ENCODE data around the gene GUCD1.

Gene GUCD1

DNA sequence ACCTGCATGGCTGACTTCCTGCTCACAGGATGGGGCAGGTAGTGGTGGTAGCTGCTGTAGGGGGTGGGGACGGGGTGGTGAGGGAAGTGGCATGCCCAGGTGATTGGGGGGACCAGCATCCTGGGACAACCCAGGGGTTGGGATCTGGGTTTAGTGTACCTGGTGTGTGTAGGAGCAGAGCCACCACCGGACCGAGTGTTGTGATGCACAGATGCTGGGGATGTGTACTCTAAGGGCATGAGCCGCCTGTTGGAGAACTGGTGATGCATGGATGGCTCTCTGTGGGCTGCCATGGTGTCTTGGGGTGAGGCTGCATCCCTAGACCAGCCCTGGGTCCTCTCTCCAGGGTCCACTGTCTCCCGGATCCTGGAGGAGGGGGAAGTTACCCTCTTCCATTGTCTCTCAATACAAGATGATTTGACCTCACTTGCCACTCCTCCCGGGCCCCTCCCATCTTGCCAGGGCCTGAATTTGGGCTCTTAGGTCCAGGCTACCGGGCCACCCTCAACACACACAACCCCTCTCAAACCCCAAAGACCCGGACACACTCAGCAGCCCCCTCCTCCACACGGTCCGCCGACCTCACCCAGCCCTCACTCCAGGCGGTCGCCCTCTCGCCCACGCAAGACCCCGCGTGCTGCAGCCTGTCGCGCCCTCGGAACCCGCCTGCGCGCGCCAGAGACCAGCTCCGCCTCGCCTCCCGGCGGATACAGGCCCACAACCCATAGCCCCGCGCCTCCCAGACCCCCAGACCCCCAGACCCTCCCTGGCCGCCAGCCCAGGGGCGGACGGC is 37.3 kb upstream of the GUCD1 start:
- no peak overlapping the region for H4K5ac ChIP-seq (ENCODE audit: low read length)
- no peak overlapping the region for H2BK5ac ChIP-seq (ENCODE audit: low read length)
- peak; percentile 64 for DNase-seq
- peak overlapping the region; percentile 74 for H3K4ac ChIP-seq (ENCODE audit: low read depth, low read length)
- H2BK15ac ChIP-seq (replicated peaks; ENCODE audit: low read depth): no peak overlapping the region
- H4K8ac ChIP-seq (ENCODE audit: low read depth, low read length): no peak overlapping the region
- H3K36me3 ChIP-seq (ENCODE audit: control insufficient read depth, insufficient read depth, low read length): no peaks in the 10 kb centered on the region
- peak overlapping the region; percentile 89 for H3K23ac ChIP-seq (ENCODE audit: low read length)
- no peak overlapping the region for H2BK120ac ChIP-seq (ENCODE audit: low read depth, low read length)
- H3K4me3 ChIP-seq (ENCODE audit: low read length): peak overlapping the region; percentile 72
- H3K79me2 ChIP-seq (ENCODE audit: control insufficient read depth, insufficient read depth, low read length): no peaks in the 10 kb centered on the region
- H2AK5ac ChIP-seq (ENCODE audit: low read length): no peak overlapping the region
- peaks cover 3% of the 10 kb centered on the region for H3K4me1 ChIP-seq (ENCODE audit: control insufficient read depth, low read depth, low read length)
- peaks cover 2% of the 10 kb centered on the region for H3K79me1 ChIP-seq (ENCODE audit: low read length)
- WGBS (ENCODE audit: extremely low coverage, insufficient coverage, low lambda C conversion rate): no CpG with 5 or more reads among the region's 33 CpGs
- H3K56ac ChIP-seq (ENCODE audit: low read length): peak overlapping the region; percentile 98
- H3K4me2 ChIP-seq (ENCODE audit: low read length): peak overlapping the region; percentile 87
- peak overlapping the region; percentile 71 for H3K27ac ChIP-seq (ENCODE audit: low read depth, low read length)
- peak overlapping the region; percentile 54 for H3K18ac ChIP-seq (ENCODE audit: low read length)
- peak overlapping the region; percentile 89 for H3K9ac ChIP-seq (ENCODE audit: low read length)
- H3K27me3 ChIP-seq (ENCODE audit: insufficient read depth, low read length, poor library complexity): no peaks in the 10 kb centered on the region

DNA sequence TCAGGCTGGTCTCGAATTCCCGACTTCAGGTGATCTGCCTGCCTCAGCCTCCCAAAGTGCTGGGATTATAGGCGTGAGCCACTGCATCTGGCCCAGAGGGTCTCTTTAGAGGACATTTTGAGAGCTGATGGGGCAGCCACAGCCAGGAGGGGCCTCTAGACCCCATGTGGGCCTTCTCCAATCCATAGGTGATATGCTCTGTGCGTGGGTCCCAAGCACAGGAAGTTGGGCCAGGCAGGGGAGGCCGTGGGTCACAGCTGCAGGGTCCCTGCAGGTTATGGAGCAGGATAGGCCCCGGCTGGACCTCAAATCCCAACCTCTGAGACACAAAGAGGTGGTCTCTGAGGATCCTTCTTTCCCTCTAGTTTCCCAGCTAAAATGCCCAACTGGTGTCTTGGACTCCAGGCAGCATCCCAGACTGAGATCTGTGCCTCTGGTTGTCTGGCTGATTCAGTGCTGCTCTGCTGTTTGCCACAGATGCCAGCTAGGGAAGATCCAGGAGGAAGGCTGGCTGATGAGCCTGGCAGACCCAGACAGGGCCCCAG is 36.4 kb upstream of the GUCD1 start:
- Histone ChIP-seq H3K4ac (ENCODE audit: low read depth, low read length) (no peak overlapping the region), H3K79me2 (ENCODE audit: control insufficient read depth, insufficient read depth, low read length) (no peaks in the 10 kb centered on the region), H3K9ac (ENCODE audit: low read length) (no peak overlapping the region), H3K27ac (ENCODE audit: low read depth, low read length) (no peak overlapping the region), H3K23ac (ENCODE audit: low read length) (no peak overlapping the region), H3K27me3 (ENCODE audit: insufficient read depth, low read length, poor library complexity) (no peaks in the 10 kb centered on the region), H4K5ac (ENCODE audit: low read length) (no peak overlapping the region), H2BK15ac (replicated peaks; ENCODE audit: low read depth) (no peak overlapping the region), H3K79me1 (ENCODE audit: low read length) (peaks cover 2% of the 10 kb centered on the region), H3K4me2 (ENCODE audit: low read length) (no peak overlapping the region), H3K4me3 (ENCODE audit: low read length) (no peak overlapping the region), H4K8ac (ENCODE audit: low read depth, low read length) (no peak overlapping the region), H2BK5ac (ENCODE audit: low read length) (no peak overlapping the region), H3K56ac (ENCODE audit: low read length) (no peak overlapping the region), H3K36me3 (ENCODE audit: control insufficient read depth, insufficient read depth, low read length) (no peaks in the 10 kb centered on the region), H2AK5ac (ENCODE audit: low read length) (no peak overlapping the region), H3K18ac (ENCODE audit: low read length) (no peak overlapping the region), H2BK120ac (ENCODE audit: low read depth, low read length) (no peak overlapping the region), H3K4me1 (ENCODE audit: control insufficient read depth, low read depth, low read length) (peaks cover 3% of the 10 kb centered on the region)
- no CpG with 5 or more reads among the region's 6 CpGs for WGBS (ENCODE audit: extremely low coverage, insufficient coverage, low lambda C conversion rate)
- no peak for DNase-seq

DNA sequence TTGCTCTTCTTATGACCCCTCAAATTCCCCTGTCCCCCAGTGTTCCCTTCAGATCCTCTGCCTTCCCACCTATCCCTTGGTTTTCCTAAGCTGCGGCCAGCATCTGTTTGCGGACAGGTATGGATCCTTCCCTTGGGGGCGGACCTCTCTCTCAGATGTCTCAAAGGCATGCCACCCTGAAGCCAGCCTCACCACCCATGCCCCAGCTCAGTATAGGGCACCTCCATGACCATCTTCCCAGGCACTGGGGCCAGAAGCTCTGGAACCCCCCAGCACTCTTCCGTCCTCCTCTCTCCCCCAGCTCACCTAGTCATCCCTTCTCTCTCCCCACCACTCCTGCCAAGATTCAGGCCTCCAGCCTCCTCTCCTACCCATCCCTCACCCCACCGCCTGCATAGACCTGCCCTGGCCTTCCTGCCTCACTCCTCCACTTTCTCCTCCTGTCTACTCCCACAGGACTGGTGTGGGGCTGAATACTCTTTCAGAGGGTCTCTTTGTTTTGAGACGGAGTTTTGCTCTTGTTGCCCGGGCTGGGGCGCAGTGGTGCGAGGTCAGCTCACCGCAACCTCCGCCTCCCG is 35.7 kb upstream of the GUCD1 start:
- Histone ChIP-seq H3K79me2 (ENCODE audit: control insufficient read depth, insufficient read depth, low read length) (no peaks in the 10 kb centered on the region), H2BK15ac (replicated peaks; ENCODE audit: low read depth) (no peak overlapping the region), H3K4me2 (ENCODE audit: low read length) (no peak overlapping the region), H4K5ac (ENCODE audit: low read length) (no peak overlapping the region), H2BK120ac (ENCODE audit: low read depth, low read length) (no peak overlapping the region), H3K18ac (ENCODE audit: low read length) (no peak overlapping the region), H2BK5ac (ENCODE audit: low read length) (no peak overlapping the region), H4K8ac (ENCODE audit: low read depth, low read length) (no peak overlapping the region), H3K79me1 (ENCODE audit: low read length) (peaks cover 2% of the 10 kb centered on the region), H3K4me1 (ENCODE audit: control insufficient read depth, low read depth, low read length) (peaks cover 3% of the 10 kb centered on the region), H2AK5ac (ENCODE audit: low read length) (no peak overlapping the region), H3K27ac (ENCODE audit: low read depth, low read length) (no peak overlapping the region), H3K9ac (ENCODE audit: low read length) (no peak overlapping the region), H3K36me3 (ENCODE audit: control insufficient read depth, insufficient read depth, low read length) (no peaks in the 10 kb centered on the region), H3K56ac (ENCODE audit: low read length) (no peak overlapping the region), H3K23ac (ENCODE audit: low read length) (peak overlapping the region; percentile 15), H3K27me3 (ENCODE audit: insufficient read depth, low read length, poor library complexity) (no peaks in the 10 kb centered on the region), H3K4ac (ENCODE audit: low read depth, low read length) (no peak overlapping the region), H3K4me3 (ENCODE audit: low read length) (no peak overlapping the region)
- no peak for DNase-seq
- no CpG with 5 or more reads among the region's 12 CpGs for WGBS (ENCODE audit: extremely low coverage, insufficient coverage, low lambda C conversion rate)

DNA sequence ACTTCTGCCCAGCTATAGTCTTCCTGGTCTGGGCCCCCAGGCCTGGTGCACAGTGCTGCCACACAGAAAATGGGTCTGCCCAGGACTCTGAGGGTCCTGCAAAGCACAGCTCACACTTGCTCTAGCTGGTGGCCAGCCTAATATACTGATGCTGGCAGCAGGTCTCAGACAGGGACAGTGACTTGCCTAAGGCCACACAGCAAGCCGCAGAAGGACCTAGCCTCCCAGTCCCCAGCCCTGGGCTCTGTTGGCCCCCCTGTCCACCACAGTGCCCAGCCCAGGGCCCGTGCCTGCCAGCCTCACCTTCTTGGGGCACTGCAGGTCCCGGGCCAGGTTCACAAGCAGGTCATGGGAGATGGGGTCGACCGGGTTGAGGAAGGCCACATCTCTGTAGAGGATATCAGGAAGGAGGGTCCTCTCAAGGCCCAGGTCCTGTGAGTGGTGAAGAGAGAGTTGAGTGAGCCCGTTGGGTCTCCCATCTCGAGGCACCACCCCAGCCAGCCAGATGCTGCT is 34.6 kb upstream of the GUCD1 start:
- H3K4me3 ChIP-seq (ENCODE audit: low read length): no peak overlapping the region
- H3K9ac ChIP-seq (ENCODE audit: low read length): no peak overlapping the region
- H2AK5ac ChIP-seq (ENCODE audit: low read length): no peak overlapping the region
- H3K79me2 ChIP-seq (ENCODE audit: control insufficient read depth, insufficient read depth, low read length): no peaks in the 10 kb centered on the region
- no peak overlapping the region for H2BK5ac ChIP-seq (ENCODE audit: low read length)
- H3K79me1 ChIP-seq (ENCODE audit: low read length): peaks cover 2% of the 10 kb centered on the region
- no peak overlapping the region for H3K18ac ChIP-seq (ENCODE audit: low read length)
- H3K27me3 ChIP-seq (ENCODE audit: insufficient read depth, low read length, poor library complexity): no peaks in the 10 kb centered on the region
- H2BK15ac ChIP-seq (replicated peaks; ENCODE audit: low read depth): no peak overlapping the region
- no peak overlapping the region for H3K27ac ChIP-seq (ENCODE audit: low read depth, low read length)
- no peak overlapping the region for H4K5ac ChIP-seq (ENCODE audit: low read length)
- no peak overlapping the region for H2BK120ac ChIP-seq (ENCODE audit: low read depth, low read length)
- no peak overlapping the region for H3K56ac ChIP-seq (ENCODE audit: low read length)
- peaks cover 3% of the 10 kb centered on the region for H3K4me1 ChIP-seq (ENCODE audit: control insufficient read depth, low read depth, low read length)
- WGBS (ENCODE audit: extremely low coverage, insufficient coverage, low lambda C conversion rate): no CpG with 5 or more reads among the region's 7 CpGs
- no peaks in the 10 kb centered on the region for H3K36me3 ChIP-seq (ENCODE audit: control insufficient read depth, insufficient read depth, low read length)
- no peak overlapping the region for H3K4me2 ChIP-seq (ENCODE audit: low read length)
- DNase-seq: no peak
- H4K8ac ChIP-seq (ENCODE audit: low read depth, low read length): no peak overlapping the region
- no peak overlapping the region for H3K4ac ChIP-seq (ENCODE audit: low read depth, low read length)
- H3K23ac ChIP-seq (ENCODE audit: low read length): no peak overlapping the region

DNA sequence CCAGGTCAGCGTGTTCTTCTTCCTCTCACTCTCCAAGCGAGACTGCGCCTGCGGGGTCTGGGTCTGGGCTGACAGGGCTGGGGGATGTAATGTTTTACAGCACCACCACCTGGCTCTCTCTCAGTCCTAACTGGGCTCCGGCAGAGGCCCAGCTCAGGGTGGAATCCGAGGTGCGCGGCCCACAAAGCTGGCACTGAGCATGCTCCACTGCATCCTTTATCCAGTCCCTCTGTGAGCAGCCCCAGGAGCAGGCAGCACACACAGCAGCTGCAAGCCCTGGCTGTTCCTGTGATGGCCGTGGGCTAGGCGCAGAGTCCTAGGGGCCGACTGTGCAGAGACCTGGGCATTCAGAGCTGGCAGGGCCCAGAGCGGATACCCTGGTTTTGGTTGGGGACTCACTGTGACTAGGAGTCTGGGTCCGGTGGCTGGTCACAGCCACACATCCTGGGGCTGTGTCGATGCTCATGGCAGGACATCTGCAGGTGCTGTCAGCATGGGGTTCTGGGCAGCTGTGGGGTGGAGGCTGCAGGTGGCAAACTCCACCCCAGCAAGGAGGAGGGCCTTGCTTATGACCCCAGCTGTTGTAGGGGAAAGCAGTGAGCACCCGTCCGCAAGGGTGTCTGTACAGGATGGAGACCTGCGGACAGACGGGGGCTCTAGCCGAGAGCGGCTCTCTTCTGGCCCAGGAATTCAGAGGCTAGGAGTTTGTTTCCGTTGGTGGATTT is 34.0 kb upstream of the GUCD1 start:
- Histone ChIP-seq H3K56ac (ENCODE audit: low read length) (no peak overlapping the region), H2AK5ac (ENCODE audit: low read length) (no peak overlapping the region), H3K79me2 (ENCODE audit: control insufficient read depth, insufficient read depth, low read length) (no peaks in the 10 kb centered on the region), H3K4ac (ENCODE audit: low read depth, low read length) (no peak overlapping the region), H3K23ac (ENCODE audit: low read length) (no peak overlapping the region), H3K9ac (ENCODE audit: low read length) (no peak overlapping the region), H3K18ac (ENCODE audit: low read length) (no peak overlapping the region), H3K36me3 (ENCODE audit: control insufficient read depth, insufficient read depth, low read length) (no peaks in the 10 kb centered on the region), H4K5ac (ENCODE audit: low read length) (no peak overlapping the region), H2BK5ac (ENCODE audit: low read length) (no peak overlapping the region), H3K27me3 (ENCODE audit: insufficient read depth, low read length, poor library complexity) (no peaks in the 10 kb centered on the region), H3K27ac (ENCODE audit: low read depth, low read length) (no peak overlapping the region), H3K79me1 (ENCODE audit: low read length) (peaks cover 2% of the 10 kb centered on the region), H4K8ac (ENCODE audit: low read depth, low read length) (no peak overlapping the region), H2BK15ac (replicated peaks; ENCODE audit: low read depth) (no peak overlapping the region), H2BK120ac (ENCODE audit: low read depth, low read length) (no peak overlapping the region), H3K4me2 (ENCODE audit: low read length) (no peak overlapping the region), H3K4me3 (ENCODE audit: low read length) (no peak overlapping the region), H3K4me1 (ENCODE audit: control insufficient read depth, low read depth, low read length) (peaks cover 3% of the 10 kb centered on the region)
- no peak for DNase-seq
- WGBS (ENCODE audit: extremely low coverage, insufficient coverage, low lambda C conversion rate): no CpG with 5 or more reads among the region's 21 CpGs

Data from mesendoderm (in vitro differentiated cells).